AG20443 (cell line): Measurements from ENCODE around the gene SLC22A13.
A peak's percentile ranks its signal among the peaks of the same experiment; 100 is the strongest.
"Not testable (repeated sequence)": the region's sequence is repeated elsewhere in the genome, so short reads cannot be mapped to it uniquely, and the experiment has no call there.

ENCODE experiments used
- DNase-seq: peaks from one replicate; pipeline ENCODE4 v3.0.0; 2012; ENCODE audit warnings: low spot score, mixed read lengths

The SLC22A13 gene

DNA sequence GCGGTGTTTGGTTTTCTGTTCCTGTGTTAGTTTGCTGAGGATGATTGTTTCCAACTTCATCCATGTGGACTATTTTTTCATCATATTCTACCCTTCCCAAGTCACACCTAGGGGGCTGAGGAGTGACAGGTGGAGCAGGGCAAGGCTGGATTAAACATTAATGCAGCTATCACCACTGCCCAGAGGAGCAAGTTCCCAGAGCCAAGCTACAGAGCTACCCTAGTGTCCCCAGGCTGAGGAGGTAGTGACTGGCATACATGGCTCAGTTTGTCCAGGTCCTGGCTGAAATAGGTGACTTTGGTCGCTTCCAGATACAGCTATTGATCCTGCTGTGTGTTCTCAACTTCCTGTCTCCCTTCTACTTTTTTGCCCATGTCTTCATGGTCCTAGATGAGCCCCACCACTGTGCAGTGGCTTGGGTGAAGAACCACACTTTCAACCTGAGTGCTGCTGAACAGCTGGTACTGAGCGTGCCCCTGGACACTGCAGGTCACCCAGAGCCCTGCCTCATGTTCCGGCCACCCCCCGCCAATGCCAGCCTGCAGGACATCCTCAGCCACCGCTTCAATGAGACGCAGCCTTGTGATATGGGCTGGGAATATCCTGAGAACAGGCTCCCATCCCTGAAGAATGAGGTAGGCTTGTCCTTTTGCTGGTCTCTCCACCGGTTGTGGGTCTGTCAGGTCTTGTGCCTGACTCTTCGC is at the start of gene SLC22A13:
SLC22A13 (plus strand) TSS at position 209 of the 704 bp plus-strand sequence; CDS start at position 258, 49 bp downstream.
- no peak for DNase-seq

DNA sequence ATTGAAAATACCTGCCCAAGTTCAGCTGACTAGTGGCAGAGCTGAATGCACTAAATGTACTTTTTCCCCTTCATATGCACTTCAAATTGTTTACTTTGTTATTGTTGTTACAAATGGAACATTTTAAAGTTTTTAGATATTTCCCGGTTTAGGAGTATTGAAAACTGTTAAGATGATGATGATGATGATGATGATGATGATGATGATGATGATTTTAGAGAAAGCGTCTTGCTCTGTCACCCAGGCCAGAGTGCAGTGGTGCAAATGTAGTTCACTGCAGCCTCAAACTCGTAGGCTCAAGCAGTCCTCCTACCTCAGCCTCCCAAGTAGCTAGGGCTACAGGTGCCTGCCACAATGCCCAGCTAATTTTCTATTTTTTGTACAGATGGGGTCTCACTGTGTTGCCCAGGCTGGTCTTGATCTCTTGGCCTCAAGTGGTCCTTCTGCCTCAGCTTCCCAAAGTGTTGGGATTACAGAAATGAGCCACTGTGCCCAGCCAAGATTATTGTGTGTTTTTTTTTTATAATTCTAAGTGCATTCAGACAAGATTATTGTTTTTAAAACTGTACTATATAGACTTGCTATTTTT is 45.9 kb upstream of the SLC22A13 start:
- DNase-seq: no peak

GRCh38 chr3:38221005-38221404 is 44.6 kb upstream of the SLC22A13 start:
- DNase-seq: no peak

- DNase-seq: no peak
These were observed 43.5 kb upstream of the SLC22A13 start for GRCh38 chr3:38222032-38222634.

GRCh38 chr3:38224357-38224756 is 41.3 kb upstream of the SLC22A13 start:
- DNase-seq: no peak

DNA sequence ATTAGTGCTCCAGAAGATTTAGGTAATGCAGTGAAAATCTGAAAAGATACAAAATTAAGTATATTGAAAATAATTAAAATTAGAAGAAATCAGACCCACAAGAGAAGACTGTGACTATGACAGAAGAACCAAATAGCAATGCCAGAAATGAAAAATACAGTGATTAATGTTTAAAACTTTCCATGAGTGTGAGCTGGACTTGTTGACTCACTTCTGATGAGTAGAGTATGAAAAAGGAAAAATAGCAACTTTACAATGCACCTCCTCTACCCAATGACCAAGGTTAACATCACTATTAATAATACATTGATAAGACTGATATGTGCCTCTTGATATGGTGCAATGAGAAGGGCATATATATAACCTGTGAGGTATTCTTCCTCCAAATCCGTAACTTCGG is 39.3 kb upstream of the SLC22A13 start:
- peak; percentile 22 for DNase-seq

DNA sequence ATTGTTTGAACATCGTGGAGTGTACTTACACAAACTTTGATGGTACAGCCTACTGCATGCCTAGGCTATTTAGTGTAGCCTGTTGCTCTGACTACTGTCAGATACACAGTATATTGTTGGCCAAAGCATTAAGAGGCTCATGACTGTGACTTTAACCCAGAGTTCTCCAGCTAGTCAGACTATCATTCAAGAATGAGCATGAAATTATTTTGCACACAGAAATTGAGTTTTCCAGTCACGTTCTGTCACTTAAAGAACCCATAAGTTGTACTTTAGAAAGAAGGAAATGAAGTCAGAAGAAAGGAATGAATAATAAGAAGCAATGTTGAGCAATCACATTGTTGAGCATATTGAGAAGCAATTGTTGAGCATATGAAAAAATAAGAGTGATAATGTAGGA is 37.6 kb upstream of the SLC22A13 start:
- peak; percentile 16 for DNase-seq

GRCh38 chr3:38229036-38229435 is 36.6 kb upstream of the SLC22A13 start:
- no peak for DNase-seq

DNA sequence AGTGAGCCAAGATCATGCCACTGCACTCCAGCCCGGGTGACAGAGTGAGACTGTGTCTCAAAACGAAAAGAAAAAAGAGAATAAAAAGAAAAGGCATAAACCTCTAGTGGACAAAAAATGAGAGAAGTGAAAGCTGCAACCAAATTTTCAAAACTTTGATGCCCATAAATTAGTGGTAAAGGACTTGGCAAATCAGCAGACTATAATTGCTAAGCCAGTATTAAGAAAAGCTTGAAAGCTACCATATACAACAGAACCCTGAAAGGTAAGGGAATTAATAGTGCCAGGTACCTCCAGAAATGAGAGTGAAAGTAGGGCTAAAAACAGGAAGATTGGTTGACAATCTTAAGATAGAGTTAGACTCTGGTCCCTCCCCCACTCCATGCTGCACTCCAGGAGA is 32.9 kb upstream of the SLC22A13 start:
- DNase-seq: no peak

DNA sequence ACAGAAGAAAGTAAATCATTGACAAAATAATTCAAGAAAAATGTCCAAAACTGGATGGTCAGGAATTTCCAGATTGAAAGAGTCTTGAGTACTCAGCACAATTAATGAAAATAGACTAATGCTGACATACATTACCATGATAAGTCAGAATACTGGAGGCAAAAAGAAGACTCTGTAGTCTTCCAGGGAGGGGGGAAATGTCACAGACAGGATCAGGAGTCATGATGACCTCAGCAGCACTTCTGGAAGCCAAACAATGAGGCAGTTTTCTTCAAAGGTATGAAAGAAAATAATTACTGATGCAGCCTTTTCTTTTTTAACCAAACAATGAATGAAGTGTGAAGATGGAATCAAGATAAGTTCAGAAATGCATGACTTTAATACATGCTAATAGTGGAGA is 30.1 kb upstream of the SLC22A13 start:
- DNase-seq: no peak

- DNase-seq: no peak
These were observed 27.1 kb upstream of the SLC22A13 start for GRCh38 chr3:38238416-38239008.

GRCh38 chr3:38242812-38243211 is 22.8 kb upstream of the SLC22A13 start:
- DNase-seq: not testable (repeated sequence)

DNA sequence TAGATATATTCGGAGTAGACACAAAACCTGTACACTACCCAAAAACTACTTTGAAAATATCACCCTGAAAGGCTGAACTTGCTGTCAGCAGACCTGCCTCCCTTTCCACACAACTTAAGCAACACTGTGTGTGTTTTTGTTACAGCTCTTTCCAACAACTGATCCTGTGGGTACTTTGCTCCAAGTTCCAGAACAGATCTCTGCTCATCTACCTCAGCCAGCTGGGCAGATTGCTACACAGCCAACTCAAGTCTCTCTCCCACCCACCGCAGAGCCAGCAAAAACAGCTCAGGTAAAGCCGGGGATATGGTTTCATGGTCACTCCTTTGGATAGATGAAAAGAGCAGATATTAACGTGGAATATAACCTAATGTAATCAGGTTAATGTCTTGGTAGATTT is 19.7 kb upstream of the SLC22A13 start:
- no peak for DNase-seq

GRCh38 chr3:38247366-38248035 is 18.1 kb upstream of the SLC22A13 start:
- peak; percentile 92 for DNase-seq

GRCh38 chr3:38250198-38250597 is 15.4 kb upstream of the SLC22A13 start:
- DNase-seq: no peak

GRCh38 chr3:38251197-38251596 is 14.4 kb upstream of the SLC22A13 start:
- DNase-seq: no peak

DNA sequence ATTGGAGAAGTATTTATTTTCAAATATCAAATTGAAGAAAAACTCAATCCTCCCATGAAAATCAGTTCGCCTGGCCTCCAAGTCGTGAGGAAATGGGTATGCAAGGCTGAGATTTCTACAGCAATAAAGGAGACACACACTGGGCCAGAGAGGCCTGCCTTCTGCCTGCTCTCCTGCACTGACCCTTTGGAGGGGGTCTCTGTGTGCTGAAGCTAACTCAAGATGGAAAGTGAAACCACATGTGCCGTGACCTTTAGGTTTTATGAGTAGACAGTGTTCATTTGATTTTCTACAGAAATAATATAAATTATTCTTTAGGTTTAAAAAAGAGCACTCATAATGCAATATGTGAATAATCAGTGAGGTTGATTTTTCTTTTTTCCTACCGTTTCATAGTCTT is 11.9 kb upstream of the SLC22A13 start:
- DNase-seq: no peak

GRCh38 chr3:38254872-38255271 is 10.7 kb upstream of the SLC22A13 start:
- no peak for DNase-seq

- no peak for DNase-seq
These were observed 10.0 kb upstream of the SLC22A13 start for GRCh38 chr3:38255627-38256026.

DNA sequence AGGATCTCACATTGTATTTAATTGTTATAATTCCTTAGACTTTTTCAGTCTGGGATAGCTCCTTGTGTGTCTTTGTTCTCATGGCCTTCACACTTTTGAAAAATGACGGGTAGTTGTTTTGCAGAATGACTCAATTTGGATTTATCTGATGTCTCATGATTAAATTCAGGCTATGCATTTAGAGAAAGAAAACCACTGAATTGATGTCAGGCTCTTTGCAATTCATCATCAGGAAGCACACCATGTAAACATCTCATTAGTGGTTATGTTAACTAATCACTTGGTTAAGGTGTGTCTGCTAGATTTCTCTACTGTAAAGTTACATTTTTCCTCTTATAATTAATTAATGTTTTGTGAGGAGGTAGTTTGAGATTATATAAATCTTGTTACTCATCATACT is 8.0 kb upstream of the SLC22A13 start:
- no peak for DNase-seq

- DNase-seq: no peak
These were observed 5.1 kb upstream of the SLC22A13 start for GRCh38 chr3:38260474-38260873.

DNA sequence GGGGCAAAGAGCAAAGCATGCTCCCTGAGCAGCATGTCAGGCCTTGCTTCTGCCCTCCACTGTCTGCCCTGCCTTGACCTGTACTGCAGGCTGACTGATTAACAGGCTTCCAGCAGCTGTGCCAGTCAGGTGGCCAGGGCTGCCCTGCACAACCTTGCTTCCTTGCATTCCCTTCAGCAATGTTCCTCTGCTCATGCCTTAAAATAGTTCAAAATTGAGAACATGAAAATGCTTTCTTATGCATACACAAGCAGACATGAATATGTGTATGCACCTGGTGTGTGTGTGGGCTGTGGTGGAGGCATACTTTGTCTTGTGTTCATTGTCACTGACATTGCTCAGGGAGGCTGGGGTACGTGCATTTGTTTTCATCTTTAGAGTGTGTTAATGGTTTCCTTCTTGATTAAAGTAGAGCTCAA is 1.2 kb upstream of the SLC22A13 start:
- DNase-seq: no peak

GRCh38 chr3:38264779-38265178 is 833 bp upstream of the SLC22A13 start:
- no peak for DNase-seq
